GM12878 (cell line): ENCODE results near the gene TMEM88. TPM values are rescaled to one million over a fixed set of nuclear protein-coding genes. Genes with fewer than 3 reads are reported as not detected.
"Not testable (repeated sequence)": the region's sequence is repeated elsewhere in the genome, so short reads cannot be mapped to it uniquely, and the experiment has no call there.

Experiments
- ATAC-seq: fragments of 200-7000 bp; cut with Tn5 transposase; 3 replicates; pipeline ENCODE4 v1.9.1; 2020; ENCODE audit warnings: mild to moderate bottlenecking, moderate library complexity
- BruUV-seq: library from RNA; stranded (reverse); fragments of 400-500 nt; replicated peaks from 2 replicates; lab custom pipeline; 2021; lab: Mats Ljungman, UMichigan
- CTCF ChIA-PET: fragments of 300-600 bp; sonication (Branson Sonifier 250); formaldehyde crosslinking; extraction: SDS; loops from one replicate; lab custom pipeline; 2021; ENCODE audit warnings: inconsistent platforms; lab: Yijun Ruan, JAX
- POLR2A ChIA-PET: fragments of 350-600 bp; formaldehyde crosslinking; extraction: SDS; loops from one replicate; lab custom pipeline; 2021; ENCODE audit warnings: inconsistent platforms; lab: Charles Lee
- RAD21 ChIA-PET: fragments of 300-600 bp; sonication (Branson Sonifier 250); formaldehyde crosslinking; loops from one replicate; lab custom pipeline; 2023; ENCODE audit warnings: antibody characterized with exemption; ENCODE audit not compliant: unreplicated experiment; lab: Charles Lee
- SMC1A ChIA-PET: fragments of 300-600 bp; sonication (Branson Sonifier 250); formaldehyde crosslinking; loops from one replicate; lab custom pipeline; 2023; ENCODE audit not compliant: unreplicated experiment, uncharacterized antibody; lab: Charles Lee
- DNase-seq: peaks from one replicate; pipeline ENCODE4 v3.0.0-alpha.2; 2011; ENCODE audit warnings: low read depth, low spot score
- FAIRE-seq: peaks from 3 replicates; lab custom pipeline; 2011; peaks lifted over from hg19 to GRCh38; lab: Jason Lieb, UNC
- H2AFZ ChIP-seq: 2 replicates; pipeline ENCODE4 v1.6.0; 2011; ENCODE audit warnings: low read depth, low read length, control low read depth; ENCODE audit not compliant: control insufficient read depth
- H3K27ac ChIP-seq: 2 replicates; pipeline ENCODE4 v1.5.1; 2011; ENCODE audit warnings: control low read depth; ENCODE audit not compliant: control insufficient read depth, insufficient read depth
- H3K27me3 ChIP-seq, 2 experiments: replicated peaks in 1 of 2; 2 replicates each; pipeline versions ENCODE4 v1.6.0 to v1.6.1; 2011; ENCODE audit warnings: low read length in 1 of 2; ENCODE audit not compliant: control insufficient read depth in 2 of 2, insufficient read depth in 2 of 2
- H3K36me3 ChIP-seq, 2 experiments: 2 replicates each; pipeline ENCODE4 v1.5.1; 2011; ENCODE audit warnings: low read length in 1 of 2; ENCODE audit not compliant: control insufficient read depth in 2 of 2, insufficient read depth in 2 of 2
- H3K4me1 ChIP-seq: 2 replicates; pipeline ENCODE4 v1.6.1; 2011; ENCODE audit warnings: mild to moderate bottlenecking, low read length, moderate library complexity, mixed read lengths; ENCODE audit not compliant: control insufficient read depth, insufficient read depth
- H3K4me2 ChIP-seq: 2 replicates; pipeline ENCODE4 v1.6.0; 2011; ENCODE audit warnings: control low read depth; ENCODE audit not compliant: control insufficient read depth, insufficient read depth
- H3K4me3 ChIP-seq: fragments of 200-600 bp; sonication (generic); 2 replicates; pipeline ENCODE4 v1.5.1; 2016
- H3K79me2 ChIP-seq: 2 replicates; pipeline ENCODE4 v1.6.0; 2011; ENCODE audit warnings: low read length; ENCODE audit not compliant: control insufficient read depth, insufficient read depth
- H3K9ac ChIP-seq: 2 replicates; pipeline ENCODE4 v1.8.0; 2011; ENCODE audit warnings: low read length, control low read depth, mixed read lengths; ENCODE audit not compliant: control insufficient read depth, insufficient read depth
- H3K9me3 ChIP-seq: replicated peaks from 3 replicates; pipeline ENCODE4 v1.5.1; 2011; ENCODE audit warnings: mild to moderate bottlenecking, low read length; ENCODE audit not compliant: control insufficient read depth, insufficient read depth
- H4K20me1 ChIP-seq: 2 replicates; pipeline ENCODE4 v1.6.0; 2011; ENCODE audit not compliant: control insufficient read depth, insufficient read depth
- ATF7 ChIP-seq: fragments of 450-650 bp; IDR thresholded peaks from 2 replicates; pipeline ENCODE4 v1.6.1; 2016; ENCODE audit warnings: low read depth, mild to moderate bottlenecking
- BHLHE40 ChIP-seq, 2 experiments: fragments of 450-650 bp in 1 of 2; IDR thresholded peaks; 2 replicates each; pipeline ENCODE4 v1.6.1; 2011 to 2017; ENCODE audit warnings: low read depth in 2 of 2, borderline replicate concordance in 1 of 2, improper control_type of control experiment in 1 of 2, low read length in 1 of 2, mild to moderate bottlenecking in 1 of 2
- KLF5 ChIP-seq: fragments of 450-650 bp; IDR thresholded peaks from 2 replicates; pipeline ENCODE4 v1.6.1; 2014; ENCODE audit warnings: mild to moderate bottlenecking; ENCODE audit not compliant: partially characterized antibody
- NR2C2 ChIP-seq: IDR thresholded peaks from 2 replicates; pipeline ENCODE4 v1.6.1; 2011; ENCODE audit warnings: borderline replicate concordance, low read depth; ENCODE audit not compliant: control insufficient read depth, insufficient read length
- REST ChIP-seq: IDR thresholded peaks from 2 replicates; pipeline ENCODE4 v1.6.1; 2012; ENCODE audit warnings: mild to moderate bottlenecking, low read depth, low read length
- WGBS: methylation state at CpG from one replicate; pipeline ENCODE4 v1.1.6; 2016; ENCODE audit warnings: low lambda C conversion rate; ENCODE audit not compliant: insufficient replicate concordance, insufficient coverage; ENCODE audit errors: missing lambda C conversion rate; 5-methylcytosine and 5-hydroxymethylcytosine counted together
- in situ Hi-C: fragments of 300-500 bp; cut with MboI; formaldehyde crosslinking; loops from 9 replicates; pipeline ENCODE4 v1.14.3; 2018; ENCODE audit warnings: mixed read lengths
- intact Hi-C: fragments of 100-400 bp; cut with micrococcal nuclease; formaldehyde crosslinking; loops from one replicate; pipeline ENCODE4 v1.14.2; 2022; ENCODE audit not compliant: unreplicated experiment
- polyA plus RNA-seq, 11 experiments: library from polyadenylated mRNA; depleted of rRNA in 4 of 11; unstranded in 6 of 11; stranded (reverse) in 5 of 11; fragments of >200 nt; fragmentation: Nextera tagmentation in 4 of 11; fragmentation: Illumina TruSeq in 1 of 11; extraction: Ambion mirVana in 4 of 11; extraction: Trizol in 1 of 11; gene quantifications; 1 replicate in 1 of 11; 2 replicates in 10 of 11; pipeline versions ENCODE4 v1.2.1 to v1.2.3, GENCODE V29; 2011 to 2016; ENCODE audit warnings: inconsistent platforms in 2 of 11, missing spikeins in 2 of 11, low read depth in 1 of 11
- total RNA-seq, 4 experiments: library from RNA; depleted of rRNA in 3 of 4; stranded (reverse); fragments of >200 nt in 3 of 4; fragmentation: Illumina TruSeq in 1 of 4; extraction: Trizol in 1 of 4; gene quantifications; 2 replicates each; pipeline versions ENCODE4 v1.2.1 to v1.2.3, GENCODE V29; 2013 to 2021

The TMEM88 gene
- total and polyA plus RNA-seq, 10 of the 15 experiments (the other 5 are each of a cell fraction or from before 2014, with no cell fraction given) = 0.21 to 2.2 (median 0.62) TPM; not detected in 5

GRCh38 chr17:7809086-7809790 is 45.6 kb upstream of the TMEM88 start:
- no TSS peak for BruUV-seq
- H3K9ac ChIP-seq = no peak overlapping the region
- H2AFZ ChIP-seq = no peak overlapping the region
- in situ Hi-C loops = no loop called here
- no peaks in the 10 kb centered on the region for H3K79me2 ChIP-seq
- no peaks in the 10 kb centered on the region for H3K27me3 ChIP-seq
- ChIA-PET POLR2A (no interaction called here), SMC1A (no interaction called here), RAD21 (no interaction called here)
- H3K4me3 ChIP-seq = no peak overlapping the region
- H3K36me3 ChIP-seq = no peaks in the 10 kb centered on the region
- H3K4me1 ChIP-seq = no peaks in the 10 kb centered on the region
- no peak for ATAC-seq
- no peaks in the 10 kb centered on the region; the same call in 2 of the 3 replicates for H3K9me3 ChIP-seq
- H4K20me1 ChIP-seq = no peaks in the 10 kb centered on the region
- TF ChIP-seq REST = no peak
- TF ChIP-seq BHLHE40 (IDR thresholded peaks at IDR 0.05; ENCODE audit: borderline replicate concordance in 1 of 2, low read depth in 2 of 2, low read length in 1 of 2) = no peak
- TF ChIP-seq ATF7 = no peak
- no peak for TF ChIP-seq KLF5
- no peak for TF ChIP-seq NR2C2
- TF ChIP-seq, all 136 proteins: peak for 0
- Histone ChIP-seq H3K27ac (no peak overlapping the region), H3K4me2 (no peak overlapping the region)
- 30% methylated on average over 11 of the region's 11 CpGs for WGBS
- CTCF ChIA-PET = no interaction called here
- FAIRE-seq (no peak), DNase-seq (no peak)
- intact Hi-C loops = no loop called here

- intact Hi-C loops, ATAC-seq, H3K27ac ChIP-seq, in situ Hi-C loops, H3K4me1 ChIP-seq, H3K27me3 ChIP-seq, H3K36me3 ChIP-seq, H3K9me3 ChIP-seq, DNase-seq, BruUV-seq, H3K4me3 ChIP-seq, RAD21 ChIA-PET, H3K9ac ChIP-seq, H4K20me1 ChIP-seq, FAIRE-seq, H2AFZ ChIP-seq, CTCF ChIA-PET, H3K79me2 ChIP-seq, POLR2A ChIA-PET, H3K4me2 ChIP-seq: not testable (repeated sequence)
- WGBS = 44% methylated on average over 7 of the region's 9 CpGs
- SMC1A ChIA-PET = interaction anchor here (1.0 kb wide), 1 partner anchor 21 kb away, joined by 4 read pairs; no protein-coding TSS in a partner anchor
Observed at GRCh38 chr17:7809791-7810343, 45.0 kb upstream of the TMEM88 start.
